Anterior cingulate cortex (tissue), 58 donors: ENCODE results near the gene CPZ.
"Not testable (repeated sequence)": the region's sequence is repeated elsewhere in the genome, so short reads cannot be mapped to it uniquely, and the experiment has no call there.

Experiments used
- DNase-seq, 58 donors: peaks; one replicate each; lab custom pipeline; 2025; lab: John Stamatoyannopoulos, UW

Gene CPZ

DNA sequence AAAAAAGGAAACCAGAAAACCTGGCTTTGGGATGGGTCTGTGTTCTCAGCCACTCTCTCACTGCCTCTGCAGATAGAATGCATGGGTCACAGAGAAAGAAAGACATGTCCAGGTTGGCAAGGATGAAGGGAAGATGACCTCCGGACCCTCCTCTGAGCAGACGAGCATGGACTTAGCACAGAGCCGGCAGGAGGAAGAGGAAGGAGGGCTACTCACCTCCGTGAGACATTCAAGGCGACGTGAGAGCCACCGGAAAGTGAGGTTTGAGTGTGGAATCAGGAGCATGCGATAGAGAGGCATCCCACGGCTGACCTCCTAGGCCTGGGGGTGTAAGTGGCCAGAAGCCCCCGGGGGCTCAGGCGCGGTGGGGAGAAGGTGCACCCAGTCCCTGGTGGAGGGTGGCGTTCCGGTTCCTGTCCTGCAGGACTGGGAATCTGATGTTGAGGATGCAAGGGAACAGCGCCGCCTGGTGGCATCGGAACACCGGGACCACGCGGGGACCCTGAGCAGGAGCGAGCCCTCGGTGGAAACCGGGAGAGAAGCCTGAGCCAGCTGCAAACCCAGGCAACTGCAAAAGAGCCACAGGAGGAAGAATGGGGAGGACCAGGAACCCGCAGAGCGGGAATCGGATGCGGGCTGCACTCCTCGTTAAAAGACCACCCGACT is 37.8 kb downstream of the CPZ start:
- not testable (repeated sequence) for DNase-seq

GRCh38 chr4:8631896-8632295 is 39.3 kb downstream of the CPZ start:
- not testable (repeated sequence) for DNase-seq

DNA sequence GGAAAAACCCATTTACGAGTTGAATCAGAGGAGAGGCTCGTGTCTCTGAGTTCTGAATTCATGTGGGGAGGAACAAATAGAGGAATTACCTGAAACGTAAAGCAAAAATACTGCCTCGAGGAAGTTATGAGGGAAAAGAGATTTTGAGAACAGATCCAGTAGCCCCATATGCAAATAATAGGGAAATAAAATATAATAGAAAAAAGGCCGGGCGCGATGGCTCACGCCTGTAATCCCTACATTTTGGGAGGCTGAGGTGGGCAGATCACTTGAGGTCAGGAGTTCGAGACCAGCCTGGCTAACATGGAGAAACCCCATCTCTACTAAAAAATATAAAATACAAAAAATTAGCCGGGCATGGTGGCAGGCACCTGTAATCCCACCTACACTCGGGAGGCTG is 42.2 kb downstream of the CPZ start:
- DNase-seq: not testable (repeated sequence)

DNA sequence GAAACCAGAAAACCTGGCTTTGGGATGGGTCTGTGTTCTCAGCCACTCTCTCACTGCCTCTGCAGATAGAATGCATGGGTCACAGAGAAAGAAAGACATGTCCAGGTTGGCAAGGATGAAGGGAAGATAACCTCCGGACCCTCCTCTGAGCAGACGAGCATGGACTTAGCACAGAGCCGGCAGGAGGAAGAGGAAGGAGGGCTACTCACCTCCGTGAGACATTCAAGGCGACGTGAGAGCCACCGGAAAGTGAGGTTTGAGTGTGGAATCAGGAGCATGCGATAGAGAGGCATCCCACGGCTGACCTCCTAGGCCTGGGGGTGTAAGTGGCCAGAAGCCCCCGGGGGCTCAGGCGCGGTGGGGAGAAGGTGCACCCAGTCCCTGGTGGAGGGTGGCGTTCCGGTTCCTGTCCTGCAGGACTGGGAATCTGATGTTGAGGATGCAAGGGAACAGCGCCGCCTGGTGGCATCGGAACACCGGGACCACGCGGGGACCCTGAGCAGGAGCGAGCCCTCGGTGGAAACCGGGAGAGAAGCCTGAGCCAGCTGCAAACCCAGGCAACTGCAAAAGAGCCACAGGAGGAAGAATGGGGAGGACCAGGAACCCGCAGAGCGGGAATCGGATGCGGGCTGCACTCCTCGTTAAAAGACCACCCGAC is 43.5 kb downstream of the CPZ start:
- not testable (repeated sequence) for DNase-seq

GRCh38 chr4:8637456-8637984 is 45.0 kb downstream of the CPZ start:
- no peak for DNase-seq

GRCh38 chr4:8639021-8639420 is 46.5 kb downstream of the CPZ start:
- DNase-seq: no peak

GRCh38 chr4:8639777-8640720 is 47.5 kb downstream of the CPZ start:
- DNase-seq: no peak

GRCh38 chr4:8640816-8641215 is 48.3 kb downstream of the CPZ start:
- DNase-seq: no peak

- no peak for DNase-seq
Measured at GRCh38 chr4:8641256-8641655, 48.7 kb downstream of the CPZ start.

GRCh38 chr4:8641931-8642650 is 49.5 kb downstream of the CPZ start:
- no peak for DNase-seq

GRCh38 chr4:8642651-8643321 is 50.2 kb downstream of the CPZ start:
- DNase-seq: no peak

GRCh38 chr4:8643441-8643840 is 50.9 kb downstream of the CPZ start:
- no peak for DNase-seq

- no peak for DNase-seq
Measured at GRCh38 chr4:8643986-8644385, 51.4 kb downstream of the CPZ start.

DNA sequence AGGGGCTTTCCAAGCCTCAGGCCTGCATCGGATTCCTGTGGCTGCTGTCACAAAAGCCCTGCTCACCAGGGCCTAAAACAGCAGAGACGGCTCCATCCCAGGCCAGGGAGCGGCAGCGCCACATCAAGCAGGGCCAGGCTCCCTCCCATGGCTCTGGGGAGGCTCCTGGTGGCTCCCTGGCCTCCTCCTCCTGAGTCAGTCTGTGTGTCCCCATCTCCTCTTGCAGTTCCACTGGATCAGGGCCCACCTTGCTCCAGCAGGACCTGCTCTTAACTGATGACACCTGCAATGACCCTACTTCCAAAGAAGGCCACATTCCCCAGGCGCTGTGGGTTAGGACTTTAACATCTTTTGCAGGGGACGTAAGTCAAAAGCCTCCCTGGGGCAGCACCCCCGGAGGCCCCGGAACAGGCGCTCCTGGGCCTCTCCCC is 51.9 kb downstream of the CPZ start:
- DNase-seq: no peak

DNA sequence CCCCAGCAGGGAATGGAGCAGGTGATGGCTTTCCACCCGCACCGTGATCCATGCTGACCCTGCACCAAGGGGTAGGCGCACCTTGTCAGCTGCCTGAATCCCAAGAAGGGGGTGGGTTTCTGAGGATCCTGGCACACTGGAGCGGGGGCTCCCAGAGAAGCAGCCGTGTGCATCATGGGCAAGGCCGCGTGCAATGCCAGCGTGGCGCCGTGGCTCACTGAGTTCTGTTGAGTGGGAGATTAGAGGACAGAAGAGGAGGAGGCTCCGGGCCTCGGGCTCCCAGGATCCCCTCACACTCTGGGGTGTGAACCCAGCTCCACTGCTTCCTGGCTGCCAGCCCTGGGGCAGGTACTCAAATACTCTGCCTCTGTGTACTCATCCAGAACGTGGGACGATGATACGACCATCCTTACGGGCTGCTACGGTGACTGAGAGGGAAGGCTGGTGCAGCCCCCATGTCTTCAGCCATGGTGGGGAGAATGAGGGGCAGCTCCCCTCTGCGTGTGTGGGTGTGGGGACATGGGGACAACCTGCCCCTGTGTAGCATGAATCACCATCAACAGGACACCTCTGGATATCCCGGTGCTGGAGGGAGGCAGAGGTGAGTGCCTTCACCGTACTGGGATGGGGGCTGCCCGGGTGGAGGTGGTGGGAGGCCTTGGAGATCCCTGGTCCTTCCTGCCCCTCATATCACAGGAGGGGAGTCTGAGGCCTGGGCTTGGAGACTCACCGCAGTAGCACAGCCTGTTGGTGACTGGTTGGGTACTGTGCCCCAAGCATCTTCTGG is 52.6 kb downstream of the CPZ start:
- DNase-seq: no peak

GRCh38 chr4:8645753-8646124 is 53.2 kb downstream of the CPZ start:
- DNase-seq: no peak

GRCh38 chr4:8646296-8647093 is 53.9 kb downstream of the CPZ start:
- no peak for DNase-seq

DNA sequence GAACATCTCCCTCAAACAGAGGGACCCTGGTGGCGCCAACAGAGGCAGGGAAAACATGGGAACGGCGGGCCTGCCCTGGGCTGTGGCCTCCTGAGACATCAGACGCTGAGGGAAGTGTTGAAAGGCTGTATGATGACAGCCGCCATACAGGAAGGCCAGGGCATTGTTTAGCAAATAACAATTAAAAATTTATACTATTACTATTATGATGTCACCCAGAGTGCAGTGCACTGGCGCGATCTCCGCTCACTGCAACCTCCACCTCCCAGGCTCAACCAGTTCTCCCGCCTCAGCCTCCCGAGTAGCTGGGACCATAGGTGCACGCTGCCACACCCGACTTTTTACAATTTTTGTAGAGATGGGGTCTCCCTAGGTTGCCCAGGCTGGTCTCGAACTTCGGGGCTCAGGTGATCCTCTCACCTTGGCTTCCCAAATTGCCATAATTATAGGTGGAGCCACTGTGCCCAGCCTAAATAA is 54.6 kb downstream of the CPZ start:
- DNase-seq: no peak
